Measurements from ENCODE around the gene ADRA2B. TPM values are rescaled to one million over a fixed set of nuclear protein-coding genes. Genes with fewer than 3 reads are reported as not detected.

The ADRA2B gene
- total RNA-seq, 1 experiment from 2014 or later = 2.7 TPM

- no peak overlapping the region for H3T11ph ChIP-seq (ENCODE audit: low read length)
- no peak overlapping the region for H3K4ac ChIP-seq (ENCODE audit: low read depth, low read length)
- no peak overlapping the region for H2AK5ac ChIP-seq (ENCODE audit: insufficient read length, low read length)
- H2AFZ ChIP-seq (ENCODE audit: low read length) = no peak overlapping the region
- H3K9me3 ChIP-seq (ENCODE audit: control insufficient read depth, low read depth, low read length) = no peaks in the 10 kb centered on the region
- H3K79me2 ChIP-seq (ENCODE audit: insufficient read depth, low read length) = no peaks in the 10 kb centered on the region
- no peaks in the 10 kb centered on the region for H3K27me3 ChIP-seq (ENCODE audit: insufficient read depth, low read length)
- no peak overlapping the region for H3K4me2 ChIP-seq (ENCODE audit: insufficient read depth, insufficient read length, low read length)
- H3K4me1 ChIP-seq (ENCODE audit: insufficient read depth, low read length) = peaks cover 2% of the 10 kb centered on the region; the same call in 1 of the 2 replicates
- no peak overlapping the region for H3K23ac ChIP-seq (ENCODE audit: insufficient read length, low read depth, low read length)
- no peak overlapping the region for H3K27ac ChIP-seq (ENCODE audit: insufficient read length, low read depth, low read length)
- Mint-ChIP-seq H3K4me1 (peaks cover 18 to 23% of the 10 kb centered on the region in 2 experiments; a peak in 3 of 4 replicates), H3K27me3 (ENCODE audit: low read depth) (peaks cover 5% of the 10 kb centered on the region), H3K4me3 (no peak overlapping the region), H3K27ac (no peak overlapping the region), H3K36me3 (ENCODE audit: insufficient read depth in 1 of 3, low read depth in 3 of 3) (0 out of 7 replicates have a peak, but pooled peaks cover 0 to 5% (median 0%) of the 10 kb centered on the region in 3 experiments), H3K9me3 (peaks cover 2 to 7% of the 10 kb centered on the region in 2 experiments; a peak in 2 of 5 replicates)
- TF ChIP-seq CTCF (conservative IDR thresholded peaks at IDR 0.05) = no peak
- no peak overlapping the region for H4K91ac ChIP-seq (ENCODE audit: insufficient read length, low read depth, low read length)
- H2BK120ac ChIP-seq (ENCODE audit: low read depth, low read length, poor library complexity, severe bottlenecking) = no peak overlapping the region
- H2BK12ac ChIP-seq (ENCODE audit: insufficient read length, low read depth, low read length) = no peak overlapping the region
- H2BK20ac ChIP-seq (ENCODE audit: low read depth, low read length, poor library complexity, severe bottlenecking) = no peak overlapping the region
- DNase-seq = peak; percentile 79
- no peaks in the 10 kb centered on the region for H4K20me1 ChIP-seq (ENCODE audit: control insufficient read depth, insufficient read depth, insufficient read length)
- no peak overlapping the region for H3K9ac ChIP-seq (ENCODE audit: extremely low read depth, insufficient read length, low read length)
- H3K14ac ChIP-seq (ENCODE audit: insufficient read depth, low read length) = no peak overlapping the region
- WGBS (ENCODE audit: extremely low coverage, insufficient read length, low lambda C conversion rate) = no CpG with 5 or more reads among the region's 18 CpGs
- H4K5ac ChIP-seq (ENCODE audit: insufficient read length, low read depth, low read length) = no peak overlapping the region
- H3K56ac ChIP-seq (ENCODE audit: insufficient read length, low read depth, low read length) = no peak overlapping the region
- H3K18ac ChIP-seq (ENCODE audit: insufficient read length, low read depth, low read length) = peak overlapping the region; percentile 29
- no peak overlapping the region for H2BK5ac ChIP-seq (ENCODE audit: insufficient read length, low read length)
- H4K8ac ChIP-seq (replicated peaks; ENCODE audit: insufficient read length, low read depth, low read length) = no peak overlapping the region
- H3K79me1 ChIP-seq (ENCODE audit: insufficient read depth, low read depth, low read length, poor library complexity, severe bottlenecking) = no peaks in the 10 kb centered on the region
- no peak overlapping the region; the same call in 1 of the 2 replicates for H2BK15ac ChIP-seq (ENCODE audit: low read depth, low read length)
- H3K23me2 ChIP-seq (ENCODE audit: insufficient read length, low read depth, low read length, poor library complexity, severe bottlenecking) = no peaks in the 10 kb centered on the region
Observed at GRCh38 chr2:96164459-96165184, 48.3 kb upstream of the ADRA2B start.

Measured in H9 (cell line).